ENCODE measurements around the gene SLC39A5.

DNA sequence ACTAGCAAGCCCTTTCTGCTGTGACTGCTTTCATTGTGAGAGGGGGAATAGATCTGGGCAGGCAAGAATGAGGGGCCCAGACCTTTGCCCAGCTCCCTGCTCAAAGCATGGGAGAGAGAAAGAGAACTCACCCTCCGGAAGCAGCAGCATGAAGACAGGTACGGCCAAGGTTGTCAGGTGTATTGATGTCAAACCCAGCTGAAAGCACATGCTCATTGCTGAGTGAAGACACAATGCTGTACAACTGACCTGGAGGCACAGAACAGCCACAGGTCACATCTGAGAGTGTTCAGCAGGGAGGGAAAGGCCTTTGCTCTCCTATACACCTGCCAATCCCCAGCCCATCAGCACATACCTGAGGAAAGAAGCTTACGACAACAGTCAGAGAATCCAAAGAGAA, 22.8 kb downstream of the SLC39A5 start:
- TF ChIP-seq, protein P1, sequence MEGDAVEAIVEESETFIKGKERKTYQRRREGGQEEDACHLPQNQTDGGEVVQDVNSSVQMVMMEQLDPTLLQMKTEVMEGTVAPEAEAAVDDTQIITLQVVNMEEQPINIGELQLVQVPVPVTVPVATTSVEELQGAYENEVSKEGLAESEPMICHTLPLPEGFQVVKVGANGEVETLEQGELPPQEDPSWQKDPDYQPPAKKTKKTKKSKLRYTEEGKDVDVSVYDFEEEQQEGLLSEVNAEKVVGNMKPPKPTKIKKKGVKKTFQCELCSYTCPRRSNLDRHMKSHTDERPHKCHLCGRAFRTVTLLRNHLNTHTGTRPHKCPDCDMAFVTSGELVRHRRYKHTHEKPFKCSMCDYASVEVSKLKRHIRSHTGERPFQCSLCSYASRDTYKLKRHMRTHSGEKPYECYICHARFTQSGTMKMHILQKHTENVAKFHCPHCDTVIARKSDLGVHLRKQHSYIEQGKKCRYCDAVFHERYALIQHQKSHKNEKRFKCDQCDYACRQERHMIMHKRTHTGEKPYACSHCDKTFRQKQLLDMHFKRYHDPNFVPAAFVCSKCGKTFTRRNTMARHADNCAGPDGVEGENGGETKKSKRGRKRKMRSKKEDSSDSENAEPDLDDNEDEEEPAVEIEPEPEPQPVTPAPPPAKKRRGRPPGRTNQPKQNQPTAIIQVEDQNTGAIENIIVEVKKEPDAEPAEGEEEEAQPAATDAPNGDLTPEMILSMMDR (IDR thresholded peaks at IDR 0.05): no peak
- TF ChIP-seq POLR2AphosphoS5 (IDR thresholded peaks at IDR 0.05): no peak
